UCSD-AML1 (cell line): Measurements from ENCODE around the gene WDR35.
A peak's percentile ranks its signal among the peaks of the same experiment; 100 is the strongest.

ENCODE experiments used
- DNase-seq: peaks from one replicate; lab custom pipeline; 2025; ENCODE audit not compliant: unreplicated experiment; lab: John Stamatoyannopoulos, UW

Gene WDR35

GRCh38 chr2:19989667-19990415 lies at the start of gene WDR35:
Gene WDR35 (minus strand): TSS chr2:19990105. CDS start chr2:19990015, 90 bp downstream.
- DNase-seq = peak; percentile 90

GRCh38 chr2:20037660-20038059 lies 47.8 kb upstream of the WDR35 start:
- no peak for DNase-seq

- no peak for DNase-seq
Measured at GRCh38 chr2:20035955-20036666, 46.2 kb upstream of the WDR35 start.

GRCh38 chr2:20034821-20035220 lies 44.9 kb upstream of the WDR35 start:
- DNase-seq = no peak

GRCh38 chr2:20034218-20034617 lies 44.3 kb upstream of the WDR35 start:
- no peak for DNase-seq

- DNase-seq = no peak
Measured at GRCh38 chr2:20033322-20033721, 43.4 kb upstream of the WDR35 start.

- no peak for DNase-seq
Measured at GRCh38 chr2:20030224-20030623, 40.3 kb upstream of the WDR35 start.

GRCh38 chr2:20027705-20028434 lies 38.0 kb upstream of the WDR35 start:
- no peak for DNase-seq

- DNase-seq = no peak
Measured at GRCh38 chr2:20027260-20027677, 37.4 kb upstream of the WDR35 start.

GRCh38 chr2:20025065-20025786 lies 35.3 kb upstream of the WDR35 start:
- no peak for DNase-seq

- DNase-seq = no peak
Measured at GRCh38 chr2:20023688-20024087, 33.8 kb upstream of the WDR35 start.

- DNase-seq = no peak
Measured at GRCh38 chr2:20021405-20022009, 31.6 kb upstream of the WDR35 start.

GRCh38 chr2:20019747-20020146 lies 29.8 kb upstream of the WDR35 start:
- no peak for DNase-seq

- DNase-seq = no peak
Measured at GRCh38 chr2:20018601-20019152, 28.8 kb upstream of the WDR35 start.

- DNase-seq = no peak
Measured at GRCh38 chr2:20016346-20016745, 26.4 kb upstream of the WDR35 start.

- no peak for DNase-seq
Measured at GRCh38 chr2:20015482-20016083, 25.7 kb upstream of the WDR35 start.

- DNase-seq = no peak
Measured at GRCh38 chr2:20013126-20013849, 23.4 kb upstream of the WDR35 start.

- DNase-seq = no peak
Measured at GRCh38 chr2:20012282-20013125, 22.6 kb upstream of the WDR35 start, which contains the start of gene MATN3. Gene MATN3 (minus strand): TSS chr2:20012668. CDS start chr2:20012631, 37 bp downstream.

- DNase-seq = no peak
Measured at GRCh38 chr2:20012032-20012281, 22.1 kb upstream of the WDR35 start.
